Caco-2 (cell line): ENCODE data around the gene ERFL. TPM values are rescaled to one million over a fixed set of nuclear protein-coding genes. Genes with fewer than 3 reads are reported as not detected.

Experiments
- BruUV-seq: library from RNA; stranded (reverse); fragments of 400-500 nt; replicated peaks from 2 replicates; lab custom pipeline; 2021; lab: Mats Ljungman, UMichigan
- CTCF ChIA-PET: fragments of 300-600 bp; sonication (Branson Sonifier 250); formaldehyde crosslinking; loops from one replicate; lab custom pipeline; 2022; ENCODE audit warnings: antibody characterized with exemption; lab: Charles Lee
- POLR2A ChIA-PET: fragments of 300-600 bp; sonication (Branson Sonifier 250); formaldehyde crosslinking; loops from one replicate; lab custom pipeline; 2022; ENCODE audit warnings: antibody characterized with exemption; lab: Charles Lee
- DNase-seq, 2 experiments: peaks; one replicate each; pipeline versions ENCODE4 v3.0.0 to v3.0.0-alpha.2; 2020 to 2022
- H3K27me3 ChIP-seq: replicated peaks from 2 replicates; pipeline ENCODE4 v1.6.0; 2011; ENCODE audit warnings: low read length; ENCODE audit not compliant: control insufficient read depth, insufficient read depth
- H3K36me3 ChIP-seq: 2 replicates; pipeline ENCODE4 v1.5.1; 2011; ENCODE audit warnings: low read length; ENCODE audit not compliant: control insufficient read depth, insufficient read depth
- H3K4me1 ChIP-seq: fragments of 250-450 bp; sonication (Bioruptor Pico); 2 replicates; pipeline ENCODE4 v1.5.1; 2020; ENCODE audit warnings: mild to moderate bottlenecking
- H3K4me3 ChIP-seq: 2 replicates; pipeline ENCODE4 v1.5.1; 2011; ENCODE audit warnings: low read depth, mild to moderate bottlenecking, control low read depth, low read length
- H3K9me3 ChIP-seq: fragments of 250-450 bp; sonication (Bioruptor Pico); 2 replicates; pipeline ENCODE4 v1.5.1; 2020; ENCODE audit warnings: mild to moderate bottlenecking, moderate library complexity
- H3K27ac Mint-ChIP-seq: one replicate; pipeline ENCODE4 v1.8.0; 2022; ENCODE audit warnings: mixed read lengths; ENCODE audit not compliant: unreplicated experiment
- H3K27me3 Mint-ChIP-seq: one replicate; pipeline ENCODE4 v1.8.0; 2022; ENCODE audit warnings: mixed read lengths; ENCODE audit not compliant: insufficient read depth, unreplicated experiment
- H3K36me3 Mint-ChIP-seq: one replicate; pipeline ENCODE4 v1.8.0; 2022; ENCODE audit warnings: mild to moderate bottlenecking, mixed read lengths; ENCODE audit not compliant: insufficient read depth, unreplicated experiment
- H3K4me1 Mint-ChIP-seq: one replicate; pipeline ENCODE4 v1.8.0; 2022; ENCODE audit warnings: low read depth, mixed read lengths; ENCODE audit not compliant: unreplicated experiment
- H3K4me3 Mint-ChIP-seq: one replicate; pipeline ENCODE4 v1.8.0; 2022; ENCODE audit warnings: mild to moderate bottlenecking, moderate library complexity, mixed read lengths; ENCODE audit not compliant: unreplicated experiment
- H3K9me3 Mint-ChIP-seq: one replicate; pipeline ENCODE4 v1.8.0; 2022; ENCODE audit warnings: mixed read lengths; ENCODE audit not compliant: unreplicated experiment
- CTCF ChIP-seq, 2 experiments: fragments of 200-600 bp in 1 of 2; IDR thresholded peaks; 1 replicate in 1 of 2; 2 replicates in 1 of 2; pipeline versions ENCODE4 v1.5.1 to v1.8.0; 2011 to 2022; ENCODE audit warnings: antibody characterized with exemption in 1 of 2, control low read depth in 1 of 2, inconsistent platforms in 1 of 2, low read depth in 1 of 2, low read length in 1 of 2, mild to moderate bottlenecking in 1 of 2, moderate library complexity in 1 of 2; ENCODE audit not compliant: insufficient read depth in 1 of 2, severe bottlenecking in 1 of 2, unreplicated experiment in 1 of 2
- intact Hi-C: fragments of 100-400 bp; cut with micrococcal nuclease; formaldehyde crosslinking; loops from one replicate; pipeline ENCODE4 v1.10.0; 2022; ENCODE audit not compliant: unreplicated experiment
- total RNA-seq: library from RNA; stranded (reverse); gene quantifications from 2 replicates; pipeline ENCODE4 v1.2.3, GENCODE V29; 2022

ERFL gene
- total RNA-seq, 1 experiment from 2014 or later: 0.23 TPM

DNA sequence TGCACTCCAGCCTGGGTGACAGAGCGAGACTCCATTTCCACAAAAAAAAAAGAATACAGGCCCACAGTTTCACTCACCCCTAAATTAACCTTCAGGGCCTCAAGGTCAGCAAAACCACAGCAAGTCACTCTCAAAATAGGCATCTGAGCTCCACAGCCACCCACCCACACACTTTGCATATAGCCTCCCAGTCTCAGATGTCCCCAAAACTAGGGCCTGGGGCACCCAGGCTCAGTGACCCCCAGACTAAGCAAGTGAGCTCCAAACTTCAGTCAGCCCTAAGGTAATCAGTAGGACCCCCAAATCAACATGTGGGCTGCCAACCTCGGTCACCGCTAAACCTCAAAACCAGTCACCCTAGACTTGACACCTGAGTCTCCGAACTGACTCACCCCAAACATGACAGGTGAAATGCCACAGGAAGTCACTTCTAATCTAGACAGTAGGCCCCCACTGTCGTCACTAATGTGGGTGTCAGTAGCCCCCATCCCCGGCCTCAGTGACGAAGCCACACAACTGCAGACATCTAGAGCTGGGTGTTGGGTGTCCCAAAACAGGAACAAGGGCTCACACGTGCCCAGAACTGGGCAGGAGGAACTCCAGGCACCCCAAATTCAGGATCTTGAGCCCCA is 17.0 kb upstream of the ERFL start:
- Mint-ChIP-seq H3K9me3 (no peaks in the 10 kb centered on the region), H3K4me1 (no peaks in the 10 kb centered on the region), H3K4me3 (no peak overlapping the region)

DNA sequence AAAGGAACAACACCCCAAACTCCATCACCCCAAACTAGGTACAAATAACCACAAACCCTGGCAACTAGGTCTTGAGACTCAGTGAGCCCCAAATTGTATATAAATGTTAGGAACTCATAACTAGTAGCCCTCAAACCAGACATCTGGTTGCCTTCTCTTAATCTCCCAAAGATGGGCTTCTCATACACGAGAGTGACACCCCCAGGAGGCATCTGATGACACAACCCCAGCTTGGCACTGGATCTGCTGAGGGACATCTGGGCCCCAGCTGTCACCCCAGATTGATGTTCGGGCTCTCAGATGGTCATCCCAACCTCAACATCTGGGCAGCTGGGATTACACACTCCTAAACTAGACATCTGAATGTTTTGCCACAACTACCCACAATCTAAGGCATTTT is 16.1 kb upstream of the ERFL start:
- H3K4me3 ChIP-seq: no peak overlapping the region
- no peak overlapping the region for H3K4me3 Mint-ChIP-seq
- H3K9me3 Mint-ChIP-seq: no peaks in the 10 kb centered on the region
- no peak overlapping the region for H3K27ac Mint-ChIP-seq
- no peaks in the 10 kb centered on the region for H3K36me3 ChIP-seq
- intact Hi-C loops: no loop called here
- no TSS peak for BruUV-seq
- no peaks in the 10 kb centered on the region for H3K9me3 ChIP-seq
- CTCF ChIA-PET: no interaction called here
- no peak for DNase-seq
- POLR2A ChIA-PET: no interaction called here
- no peaks in the 10 kb centered on the region for H3K27me3 Mint-ChIP-seq
- no peaks in the 10 kb centered on the region for H3K4me1 ChIP-seq
- no peaks in the 10 kb centered on the region for H3K4me1 Mint-ChIP-seq
- no peaks in the 10 kb centered on the region for H3K36me3 Mint-ChIP-seq
- TF ChIP-seq CTCF (IDR thresholded peaks at IDR 0.05; ENCODE audit: insufficient read depth in 1 of 2, low read depth in 1 of 2, low read length in 1 of 2, severe bottlenecking in 1 of 2, unreplicated experiment in 1 of 2): no peak
- H3K27me3 ChIP-seq: no peaks in the 10 kb centered on the region

More for the DNA sequence above, 17.0 kb upstream of the ERFL start:
- ChIA-PET CTCF (interaction anchor here (0.9 kb wide), 1 partner anchor 72 kb away, joined by 3 read pairs; no protein-coding TSS in a partner anchor), POLR2A (no interaction called here)
- DNase-seq: no peak
- no peak overlapping the region for H3K27ac Mint-ChIP-seq
- intact Hi-C loops: no loop called here
- H3K36me3 Mint-ChIP-seq: no peaks in the 10 kb centered on the region
- no peak for TF ChIP-seq CTCF (IDR thresholded peaks at IDR 0.05; ENCODE audit: insufficient read depth in 1 of 2, low read depth in 1 of 2, low read length in 1 of 2, severe bottlenecking in 1 of 2, unreplicated experiment in 1 of 2)
- no peaks in the 10 kb centered on the region for H3K36me3 ChIP-seq
- H3K27me3 ChIP-seq: no peaks in the 10 kb centered on the region
- H3K4me1 ChIP-seq: no peaks in the 10 kb centered on the region
- no peak overlapping the region for H3K4me3 ChIP-seq
- no peaks in the 10 kb centered on the region for H3K9me3 ChIP-seq
- H3K27me3 Mint-ChIP-seq: no peaks in the 10 kb centered on the region
- BruUV-seq: no TSS peak

- ChIA-PET CTCF (no interaction called here), POLR2A (interaction anchor here (0.6 kb wide), 1 partner anchor 510 kb away, joined by 6 read pairs; no protein-coding TSS in a partner anchor)
- Mint-ChIP-seq H3K27me3 (no peaks in the 10 kb centered on the region), H3K4me3 (peak overlapping the region; percentile 76), H3K9me3 (no peaks in the 10 kb centered on the region), H3K27ac (no peak overlapping the region), H3K36me3 (no peaks in the 10 kb centered on the region), H3K4me1 (no peaks in the 10 kb centered on the region)
- Histone ChIP-seq H3K4me1 (no peaks in the 10 kb centered on the region), H3K4me3 (no peak overlapping the region), H3K36me3 (no peaks in the 10 kb centered on the region), H3K27me3 (no peaks in the 10 kb centered on the region), H3K9me3 (no peaks in the 10 kb centered on the region)
- no peak for TF ChIP-seq CTCF (IDR thresholded peaks at IDR 0.05; ENCODE audit: insufficient read depth in 1 of 2, low read depth in 1 of 2, low read length in 1 of 2, severe bottlenecking in 1 of 2, unreplicated experiment in 1 of 2)
- no TSS peak for BruUV-seq
- DNase-seq: no peak
- intact Hi-C loops: no loop called here
These were observed 13.4 kb upstream of the ERFL start for GRCh38 chr19:41941410-41942202.
